HEK293 (cell line): ENCODE data around the gene CCDC92.

ENCODE experiments used
- BCL11A ChIP-seq: fragments of 450-650 bp; formaldehyde crosslinking; IDR thresholded peaks from 2 replicates; pipeline ENCODE4 v1.5.1; 2016; ENCODE audit warnings: low read depth, missing biosample characterization, missing genetic modification characterization
- SP3 ChIP-seq: fragments of 450-650 bp; formaldehyde crosslinking; IDR thresholded peaks from 2 replicates; pipeline ENCODE4 v1.5.1; 2016; ENCODE audit warnings: missing biosample characterization, missing genetic modification characterization
- ZNF184 ChIP-seq: fragments of 450-650 bp; IDR thresholded peaks from 2 replicates; pipeline ENCODE4 v1.5.1; 2018; ENCODE audit warnings: missing biosample characterization, mild to moderate bottlenecking, missing genetic modification characterization
- ZNF302 ChIP-seq: fragments of 450-650 bp; formaldehyde crosslinking; IDR thresholded peaks from 2 replicates; pipeline ENCODE4 v1.5.1; 2016; ENCODE audit warnings: missing biosample characterization, missing genetic modification characterization, low read depth
- ZNF311 ChIP-seq: fragments of 450-650 bp; formaldehyde crosslinking; IDR thresholded peaks from 2 replicates; pipeline ENCODE4 v1.5.1; 2017; ENCODE audit warnings: missing biosample characterization, missing genetic modification characterization, borderline replicate concordance
- TF ChIP-seq, protein P1 (sequence below): fragments of 450-650 bp; formaldehyde crosslinking; IDR thresholded peaks from 2 replicates; pipeline ENCODE4 v1.5.1; 2017; ENCODE audit warnings: missing biosample characterization, missing genetic modification characterization
- TF ChIP-seq, protein P2 (sequence below): fragments of 450-650 bp; formaldehyde crosslinking; IDR thresholded peaks from 2 replicates; pipeline ENCODE4 v1.5.1; 2016; ENCODE audit warnings: missing biosample characterization, missing genetic modification characterization
- TF ChIP-seq, protein P3 (sequence below): fragments of 450-650 bp; formaldehyde crosslinking; conservative IDR thresholded peaks from 2 replicates; pipeline ENCODE4 v1.5.1; 2016; ENCODE audit warnings: low read depth, missing biosample characterization, missing genetic modification characterization

DNA sequence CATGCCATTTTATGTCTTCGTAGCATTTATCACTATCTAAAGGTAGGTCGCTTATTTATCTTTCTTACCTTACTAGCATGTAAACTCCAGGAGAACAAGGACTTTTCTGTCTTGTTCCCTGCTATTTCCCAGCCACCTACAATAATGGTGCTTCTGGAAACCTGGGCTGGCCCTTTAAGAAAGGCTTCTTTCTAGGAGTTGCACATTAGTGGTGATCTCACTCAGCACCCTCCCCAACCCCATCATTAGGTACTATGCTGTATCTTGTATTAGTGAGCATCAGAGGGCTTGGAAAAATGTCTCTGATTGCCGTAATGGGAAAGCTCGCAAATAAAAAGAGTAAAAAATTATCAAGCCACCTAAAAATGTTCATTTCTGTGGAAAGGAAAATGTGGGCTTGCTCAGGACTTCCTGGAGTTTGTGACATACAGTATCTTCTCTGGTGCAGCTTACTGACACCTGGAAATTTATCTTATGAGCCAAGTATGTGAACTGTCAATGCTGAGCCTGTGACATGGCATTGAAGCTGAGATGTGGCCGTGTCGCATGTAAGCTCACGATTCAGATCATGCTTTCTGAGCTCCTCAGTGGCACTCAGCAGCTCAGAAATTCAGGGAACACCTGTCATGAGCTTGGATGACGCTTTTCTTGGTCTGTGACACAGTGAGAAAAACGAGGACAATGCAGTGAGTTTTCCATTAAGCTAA is 12.4 kb downstream of the CCDC92 start:
- no peak for TF ChIP-seq SP3 (tag by site-specific recombination)
- TF ChIP-seq, protein P1, sequence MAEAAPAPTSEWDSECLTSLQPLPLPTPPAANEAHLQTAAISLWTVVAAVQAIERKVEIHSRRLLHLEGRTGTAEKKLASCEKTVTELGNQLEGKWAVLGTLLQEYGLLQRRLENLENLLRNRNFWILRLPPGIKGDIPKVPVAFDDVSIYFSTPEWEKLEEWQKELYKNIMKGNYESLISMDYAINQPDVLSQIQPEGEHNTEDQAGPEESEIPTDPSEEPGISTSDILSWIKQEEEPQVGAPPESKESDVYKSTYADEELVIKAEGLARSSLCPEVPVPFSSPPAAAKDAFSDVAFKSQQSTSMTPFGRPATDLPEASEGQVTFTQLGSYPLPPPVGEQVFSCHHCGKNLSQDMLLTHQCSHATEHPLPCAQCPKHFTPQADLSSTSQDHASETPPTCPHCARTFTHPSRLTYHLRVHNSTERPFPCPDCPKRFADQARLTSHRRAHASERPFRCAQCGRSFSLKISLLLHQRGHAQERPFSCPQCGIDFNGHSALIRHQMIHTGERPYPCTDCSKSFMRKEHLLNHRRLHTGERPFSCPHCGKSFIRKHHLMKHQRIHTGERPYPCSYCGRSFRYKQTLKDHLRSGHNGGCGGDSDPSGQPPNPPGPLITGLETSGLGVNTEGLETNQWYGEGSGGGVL (tag by site-specific recombination), result no peak
- TF ChIP-seq, protein P2, sequence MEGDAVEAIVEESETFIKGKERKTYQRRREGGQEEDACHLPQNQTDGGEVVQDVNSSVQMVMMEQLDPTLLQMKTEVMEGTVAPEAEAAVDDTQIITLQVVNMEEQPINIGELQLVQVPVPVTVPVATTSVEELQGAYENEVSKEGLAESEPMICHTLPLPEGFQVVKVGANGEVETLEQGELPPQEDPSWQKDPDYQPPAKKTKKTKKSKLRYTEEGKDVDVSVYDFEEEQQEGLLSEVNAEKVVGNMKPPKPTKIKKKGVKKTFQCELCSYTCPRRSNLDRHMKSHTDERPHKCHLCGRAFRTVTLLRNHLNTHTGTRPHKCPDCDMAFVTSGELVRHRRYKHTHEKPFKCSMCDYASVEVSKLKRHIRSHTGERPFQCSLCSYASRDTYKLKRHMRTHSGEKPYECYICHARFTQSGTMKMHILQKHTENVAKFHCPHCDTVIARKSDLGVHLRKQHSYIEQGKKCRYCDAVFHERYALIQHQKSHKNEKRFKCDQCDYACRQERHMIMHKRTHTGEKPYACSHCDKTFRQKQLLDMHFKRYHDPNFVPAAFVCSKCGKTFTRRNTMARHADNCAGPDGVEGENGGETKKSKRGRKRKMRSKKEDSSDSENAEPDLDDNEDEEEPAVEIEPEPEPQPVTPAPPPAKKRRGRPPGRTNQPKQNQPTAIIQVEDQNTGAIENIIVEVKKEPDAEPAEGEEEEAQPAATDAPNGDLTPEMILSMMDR, result no peak
- TF ChIP-seq BCL11A (tag by site-specific recombination), result no peak
- no peak for TF ChIP-seq ZNF184
- TF ChIP-seq ZNF302 (tag by site-specific recombination), result no peak
- TF ChIP-seq, protein P3, sequence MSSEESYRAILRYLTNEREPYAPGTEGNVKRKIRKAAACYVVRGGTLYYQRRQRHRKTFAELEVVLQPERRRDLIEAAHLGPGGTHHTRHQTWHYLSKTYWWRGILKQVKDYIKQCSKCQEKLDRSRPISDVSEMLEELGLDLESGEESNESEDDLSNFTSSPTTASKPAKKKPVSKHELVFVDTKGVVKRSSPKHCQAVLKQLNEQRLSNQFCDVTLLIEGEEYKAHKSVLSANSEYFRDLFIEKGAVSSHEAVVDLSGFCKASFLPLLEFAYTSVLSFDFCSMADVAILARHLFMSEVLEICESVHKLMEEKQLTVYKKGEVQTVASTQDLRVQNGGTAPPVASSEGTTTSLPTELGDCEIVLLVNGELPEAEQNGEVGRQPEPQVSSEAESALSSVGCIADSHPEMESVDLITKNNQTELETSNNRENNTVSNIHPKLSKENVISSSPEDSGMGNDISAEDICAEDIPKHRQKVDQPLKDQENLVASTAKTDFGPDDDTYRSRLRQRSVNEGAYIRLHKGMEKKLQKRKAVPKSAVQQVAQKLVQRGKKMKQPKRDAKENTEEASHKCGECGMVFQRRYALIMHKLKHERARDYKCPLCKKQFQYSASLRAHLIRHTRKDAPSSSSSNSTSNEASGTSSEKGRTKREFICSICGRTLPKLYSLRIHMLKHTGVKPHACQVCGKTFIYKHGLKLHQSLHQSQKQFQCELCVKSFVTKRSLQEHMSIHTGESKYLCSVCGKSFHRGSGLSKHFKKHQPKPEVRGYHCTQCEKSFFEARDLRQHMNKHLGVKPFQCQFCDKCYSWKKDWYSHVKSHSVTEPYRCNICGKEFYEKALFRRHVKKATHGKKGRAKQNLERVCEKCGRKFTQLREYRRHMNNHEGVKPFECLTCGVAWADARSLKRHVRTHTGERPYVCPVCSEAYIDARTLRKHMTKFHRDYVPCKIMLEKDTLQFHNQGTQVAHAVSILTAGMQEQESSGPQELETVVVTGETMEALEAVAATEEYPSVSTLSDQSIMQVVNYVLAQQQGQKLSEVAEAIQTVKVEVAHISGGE (tag by site-specific recombination), result no peak
- no peak for TF ChIP-seq ZNF311 (tag by site-specific recombination)
